WTC11 (cell line): ENCODE measurements around the gene HSPG2.

Experiments
- CREB1 ChIP-seq: sonication (generic); formaldehyde crosslinking; IDR thresholded peaks from 2 replicates; pipeline ENCODE4 v1.8.0; 2023; ENCODE audit warnings: mild to moderate bottlenecking, missing genetic modification reagents
- TF ChIP-seq, protein P1 (sequence below): fragments of 200-600 bp; IDR thresholded peaks from 2 replicates; pipeline ENCODE4 v1.8.0; 2022; ENCODE audit warnings: antibody characterized with exemption

GRCh38 chr1:21813542-21813941 lies 123.6 kb downstream of the HSPG2 start:
- TF ChIP-seq, protein P1, sequence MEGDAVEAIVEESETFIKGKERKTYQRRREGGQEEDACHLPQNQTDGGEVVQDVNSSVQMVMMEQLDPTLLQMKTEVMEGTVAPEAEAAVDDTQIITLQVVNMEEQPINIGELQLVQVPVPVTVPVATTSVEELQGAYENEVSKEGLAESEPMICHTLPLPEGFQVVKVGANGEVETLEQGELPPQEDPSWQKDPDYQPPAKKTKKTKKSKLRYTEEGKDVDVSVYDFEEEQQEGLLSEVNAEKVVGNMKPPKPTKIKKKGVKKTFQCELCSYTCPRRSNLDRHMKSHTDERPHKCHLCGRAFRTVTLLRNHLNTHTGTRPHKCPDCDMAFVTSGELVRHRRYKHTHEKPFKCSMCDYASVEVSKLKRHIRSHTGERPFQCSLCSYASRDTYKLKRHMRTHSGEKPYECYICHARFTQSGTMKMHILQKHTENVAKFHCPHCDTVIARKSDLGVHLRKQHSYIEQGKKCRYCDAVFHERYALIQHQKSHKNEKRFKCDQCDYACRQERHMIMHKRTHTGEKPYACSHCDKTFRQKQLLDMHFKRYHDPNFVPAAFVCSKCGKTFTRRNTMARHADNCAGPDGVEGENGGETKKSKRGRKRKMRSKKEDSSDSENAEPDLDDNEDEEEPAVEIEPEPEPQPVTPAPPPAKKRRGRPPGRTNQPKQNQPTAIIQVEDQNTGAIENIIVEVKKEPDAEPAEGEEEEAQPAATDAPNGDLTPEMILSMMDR = no peak
- TF ChIP-seq CREB1 (CRISPR knock-in tag) = no peak
